AG04450 (cell line): ENCODE results near the gene RRBP1. TPM values are rescaled to one million over a fixed set of nuclear protein-coding genes. Genes with fewer than 3 reads are reported as not detected.

Source experiments
- CTCF ChIA-PET: fragments of 300-600, 350-600 bp; formaldehyde crosslinking; extraction: SDS; loops from one replicate; lab custom pipeline; 2022; ENCODE audit warnings: antibody characterized with exemption, inconsistent platforms; lab: Charles Lee
- POLR2A ChIA-PET: fragments of 350-600 bp; formaldehyde crosslinking; extraction: SDS; loops from one replicate; lab custom pipeline; 2021; ENCODE audit warnings: antibody characterized with exemption, inconsistent platforms; lab: Yijun Ruan, JAX
- DNase-seq: peaks from one replicate; pipeline ENCODE4 v3.0.0-alpha.2; 2011; ENCODE audit warnings: low read depth, low spot score
- H3K27ac ChIP-seq: one replicate; pipeline ENCODE4 v1.5.1; 2012; ENCODE audit warnings: low read depth, low read length, control low read depth
- H3K27me3 ChIP-seq: one replicate; pipeline ENCODE4 v1.6.0; 2012; ENCODE audit warnings: low read length; ENCODE audit not compliant: control insufficient read depth, insufficient read depth
- H3K4me3 ChIP-seq: 2 replicates; pipeline ENCODE4 v1.5.1; 2011; ENCODE audit warnings: mild to moderate bottlenecking, low read depth, low read length, control low read depth
- H3K9me3 ChIP-seq: 2 replicates; pipeline ENCODE4 v1.5.1; 2012; ENCODE audit warnings: low read length; ENCODE audit not compliant: control insufficient read depth, insufficient read depth
- CTCF ChIP-seq: IDR thresholded peaks from 2 replicates; pipeline ENCODE4 v1.5.1; 2011; ENCODE audit warnings: low read depth, low read length, control low read depth, inconsistent platforms
- polyA plus RNA-seq: library from polyadenylated mRNA; depleted of rRNA; stranded (reverse); fragments of >200 nt; gene quantifications from 2 replicates; pipeline ENCODE4 v1.2.3, GENCODE V29; 2011

RRBP1 gene
- polyA plus RNA-seq, 1 experiment, result 153 TPM

- DNase-seq, result no peak
- POLR2A ChIA-PET, result interaction anchor here (0.8 kb wide), 1 partner anchor 49 kb away, joined by 3 read pairs; the partner anchor contains the start of gene RRBP1
- CTCF ChIA-PET, result interaction anchor here (1.0 kb wide), 1 partner anchor 265 kb away, joined by 3 read pairs; no protein-coding TSS in a partner anchor
- Histone ChIP-seq H3K27ac (no peak overlapping the region), H3K27me3 (no peaks in the 10 kb centered on the region), H3K4me3 (no peak overlapping the region), H3K9me3 (no peaks in the 10 kb centered on the region)
- no peak for TF ChIP-seq CTCF
Measured at GRCh38 chr20:17633221-17633849, 48.7 kb downstream of the RRBP1 start.

- no peaks in the 10 kb centered on the region for H3K27me3 ChIP-seq
- no peak for TF ChIP-seq CTCF
- no peaks in the 10 kb centered on the region; the same call in 1 of the 2 replicates for H3K9me3 ChIP-seq
- peak overlapping the region; percentile 31 for H3K27ac ChIP-seq
- CTCF ChIA-PET, result interaction anchor here (1.0 to 1.7 kb wide), 3 partner anchors 10 to 307 kb away, joined by 3 to 6 read pairs (median 6); no protein-coding TSS in a partner anchor
- DNase-seq, result no peak
- POLR2A ChIA-PET, result interaction anchor here (1.0 kb wide), 1 partner anchor 307 kb away, joined by 3 read pairs; no protein-coding TSS in a partner anchor
- no peak overlapping the region for H3K4me3 ChIP-seq
Measured at GRCh38 chr20:17631576-17632319, 50.3 kb downstream of the RRBP1 start.

- Histone ChIP-seq H3K27me3 (no peaks in the 10 kb centered on the region), H3K27ac (no peak overlapping the region), H3K4me3 (no peak overlapping the region), H3K9me3 (no peaks in the 10 kb centered on the region; the same call in 1 of the 2 replicates)
- DNase-seq, result no peak
- ChIA-PET CTCF (interaction anchor here (1.2 to 1.7 kb wide), 3 partner anchors 9 to 308 kb away, joined by 3 to 6 read pairs (median 6); no protein-coding TSS in a partner anchor), POLR2A (no interaction called here)
- no peak for TF ChIP-seq CTCF
Measured at GRCh38 chr20:17630806-17631195, 51.2 kb downstream of the RRBP1 start.

GRCh38 chr20:17630151-17630805, 51.8 kb downstream of the RRBP1 start:
- ChIA-PET CTCF (interaction anchor here (1.1 to 1.4 kb wide), 2 partner anchors 94 to 269 kb away, joined by 3 read pairs; no protein-coding TSS in a partner anchor), POLR2A (no interaction called here)
- TF ChIP-seq CTCF, result no peak
- no peak overlapping the region for H3K4me3 ChIP-seq
- H3K27ac ChIP-seq, result no peak overlapping the region
- no peak for DNase-seq
- H3K27me3 ChIP-seq, result no peaks in the 10 kb centered on the region
- no peaks in the 10 kb centered on the region; the same call in 1 of the 2 replicates for H3K9me3 ChIP-seq
